HEK293 (cell line): ENCODE measurements around the gene NUB1.
A peak's percentile ranks its signal among the peaks of the same experiment; 100 is the strongest.

Experiments used
- CTCF ChIA-PET: fragments of 350-600 bp; formaldehyde crosslinking; extraction: SDS; loops from one replicate; lab custom pipeline; 2021; ENCODE audit warnings: antibody characterized with exemption; lab: Yijun Ruan, JAX
- POLR2A ChIA-PET: fragments of 300-600 bp; formaldehyde crosslinking; extraction: SDS; loops from one replicate; lab custom pipeline; 2020; ENCODE audit warnings: antibody characterized with exemption, inconsistent platforms; lab: Yijun Ruan, JAX
- H3K27ac ChIP-seq: fragments of 200-500 bp; sonication (Bioruptor generic); 2 replicates; pipeline ENCODE4 v1.5.1; 2014; ENCODE audit warnings: low read depth, low read length, control low read depth, inconsistent platforms; ENCODE audit errors: extremely low read depth
- H3K36me3 ChIP-seq, 2 experiments: fragments of 200-500 bp in 1 of 2; sonication (Bioruptor generic) in 1 of 2; 1 replicate in 1 of 2; 2 replicates in 1 of 2; pipeline ENCODE4 v1.5.1; 2014 to 2017; ENCODE audit warnings: inconsistent platforms in 2 of 2, low read length in 2 of 2; ENCODE audit not compliant: control insufficient read depth in 2 of 2, insufficient read depth in 1 of 2
- H3K4me1 ChIP-seq: fragments of 200-500 bp; sonication (Bioruptor generic); 2 replicates; pipeline ENCODE4 v1.5.1; 2014; ENCODE audit warnings: mild to moderate bottlenecking, low read length, inconsistent platforms; ENCODE audit not compliant: control insufficient read depth, insufficient read depth
- H3K4me3 ChIP-seq: 2 replicates; pipeline ENCODE4 v1.5.1; 2011; ENCODE audit warnings: low read depth, mild to moderate bottlenecking, control low read depth, low read length, moderate library complexity
- H3K9me3 ChIP-seq: fragments of 200-500 bp; sonication (Bioruptor generic); 2 replicates; pipeline ENCODE4 v1.5.1; 2014; ENCODE audit warnings: low read depth, low read length, inconsistent platforms; ENCODE audit not compliant: control insufficient read depth, insufficient read depth
- GLIS1 ChIP-seq: fragments of 450-650 bp; formaldehyde crosslinking; IDR thresholded peaks from 2 replicates; pipeline ENCODE4 v1.5.1; 2016; ENCODE audit warnings: missing biosample characterization, missing genetic modification characterization
- HOXC10 ChIP-seq: sonication (generic); formaldehyde crosslinking; IDR thresholded peaks from 2 replicates; pipeline ENCODE4 v1.8.1; 2023; ENCODE audit warnings: mild to moderate bottlenecking, missing genetic modification reagents
- SP2 ChIP-seq: fragments of 450-650 bp; formaldehyde crosslinking; IDR thresholded peaks from 2 replicates; pipeline ENCODE4 v1.5.1; 2016; ENCODE audit warnings: missing biosample characterization, missing genetic modification characterization
- SP3 ChIP-seq: fragments of 450-650 bp; formaldehyde crosslinking; IDR thresholded peaks from 2 replicates; pipeline ENCODE4 v1.5.1; 2016; ENCODE audit warnings: missing biosample characterization, missing genetic modification characterization
- ZNF16 ChIP-seq: fragments of 450-650 bp; formaldehyde crosslinking; IDR thresholded peaks from 2 replicates; pipeline ENCODE4 v1.5.1; 2016; ENCODE audit warnings: low read depth, missing biosample characterization, missing genetic modification characterization
- ZNF169 ChIP-seq: fragments of 450-650 bp; formaldehyde crosslinking; IDR thresholded peaks from 2 replicates; pipeline ENCODE4 v1.5.1; 2016; ENCODE audit warnings: missing biosample characterization, missing genetic modification characterization
- ZNF202 ChIP-seq: fragments of 450-650 bp; formaldehyde crosslinking; IDR thresholded peaks from 2 replicates; pipeline ENCODE4 v1.5.1; 2016; ENCODE audit warnings: missing biosample characterization, missing genetic modification characterization, borderline replicate concordance
- ZNF274 ChIP-seq, 2 experiments: fragments of 200-500 bp in 1 of 2; fragments of 450-650 bp in 1 of 2; sonication (Bioruptor generic) in 1 of 2; formaldehyde crosslinking in 1 of 2; IDR thresholded peaks; 2 replicates each; pipeline versions ENCODE4 v1.5.1 to v1.6.1; 2014 to 2016; ENCODE audit warnings: borderline replicate concordance in 1 of 2, inconsistent platforms in 1 of 2, low read length in 1 of 2, missing biosample characterization in 1 of 2, missing genetic modification characterization in 1 of 2
- ZNF324 ChIP-seq: fragments of 450-650 bp; formaldehyde crosslinking; IDR thresholded peaks from 2 replicates; pipeline ENCODE4 v1.5.1; 2016; ENCODE audit warnings: missing biosample characterization, missing genetic modification characterization
- ZNF48 ChIP-seq: fragments of 450-650 bp; formaldehyde crosslinking; IDR thresholded peaks from 2 replicates; pipeline ENCODE4 v1.5.1; 2016; ENCODE audit warnings: missing biosample characterization, missing genetic modification characterization
- ZNF555 ChIP-seq: fragments of 450-650 bp; formaldehyde crosslinking; conservative IDR thresholded peaks from 2 replicates; pipeline ENCODE4 v1.5.1; 2017; ENCODE audit warnings: missing biosample characterization, mild to moderate bottlenecking, missing genetic modification characterization, inconsistent platforms
- ZNF561 ChIP-seq: fragments of 450-650 bp; IDR thresholded peaks from 2 replicates; pipeline ENCODE4 v1.5.1; 2018; ENCODE audit warnings: missing biosample characterization, missing genetic modification characterization, borderline replicate concordance
- ZNF610 ChIP-seq: fragments of 450-650 bp; formaldehyde crosslinking; IDR thresholded peaks from 2 replicates; pipeline ENCODE4 v1.5.1; 2016; ENCODE audit warnings: missing biosample characterization, missing genetic modification characterization, borderline replicate concordance
- ZNF707 ChIP-seq: fragments of 450-650 bp; formaldehyde crosslinking; IDR thresholded peaks from 2 replicates; pipeline ENCODE4 v1.5.1; 2016; ENCODE audit warnings: missing biosample characterization, missing genetic modification characterization
- ZNF792 ChIP-seq: fragments of 450-650 bp; formaldehyde crosslinking; IDR thresholded peaks from 2 replicates; pipeline ENCODE4 v1.5.1; 2016; ENCODE audit warnings: missing biosample characterization, missing genetic modification characterization
- TF ChIP-seq, protein P1 (sequence below): fragments of 450-650 bp; formaldehyde crosslinking; IDR thresholded peaks from 2 replicates; pipeline ENCODE4 v1.5.1; 2016; ENCODE audit warnings: missing biosample characterization, missing genetic modification characterization
- TF ChIP-seq, protein P2 (sequence below): fragments of 450-650 bp; IDR thresholded peaks from 2 replicates; pipeline ENCODE4 v1.5.1; 2018; ENCODE audit warnings: missing biosample characterization, missing genetic modification characterization
- TF ChIP-seq, protein P3 (sequence below): fragments of 450-650 bp; formaldehyde crosslinking; IDR thresholded peaks from 2 replicates; pipeline ENCODE4 v1.5.1; 2016; ENCODE audit warnings: missing biosample characterization, missing genetic modification characterization
- TF ChIP-seq, protein P4 (sequence below): fragments of 450-650 bp; formaldehyde crosslinking; IDR thresholded peaks from 2 replicates; pipeline ENCODE4 v1.5.1; 2016; ENCODE audit warnings: missing biosample characterization, missing genetic modification characterization
- TF ChIP-seq, protein P5 (sequence below): fragments of 450-650 bp; formaldehyde crosslinking; optimal IDR thresholded peaks from 2 replicates; pipeline ENCODE3; 2016; ENCODE audit warnings: missing biosample characterization, mild to moderate bottlenecking, missing genetic modification characterization

NUB1 gene

DNA sequence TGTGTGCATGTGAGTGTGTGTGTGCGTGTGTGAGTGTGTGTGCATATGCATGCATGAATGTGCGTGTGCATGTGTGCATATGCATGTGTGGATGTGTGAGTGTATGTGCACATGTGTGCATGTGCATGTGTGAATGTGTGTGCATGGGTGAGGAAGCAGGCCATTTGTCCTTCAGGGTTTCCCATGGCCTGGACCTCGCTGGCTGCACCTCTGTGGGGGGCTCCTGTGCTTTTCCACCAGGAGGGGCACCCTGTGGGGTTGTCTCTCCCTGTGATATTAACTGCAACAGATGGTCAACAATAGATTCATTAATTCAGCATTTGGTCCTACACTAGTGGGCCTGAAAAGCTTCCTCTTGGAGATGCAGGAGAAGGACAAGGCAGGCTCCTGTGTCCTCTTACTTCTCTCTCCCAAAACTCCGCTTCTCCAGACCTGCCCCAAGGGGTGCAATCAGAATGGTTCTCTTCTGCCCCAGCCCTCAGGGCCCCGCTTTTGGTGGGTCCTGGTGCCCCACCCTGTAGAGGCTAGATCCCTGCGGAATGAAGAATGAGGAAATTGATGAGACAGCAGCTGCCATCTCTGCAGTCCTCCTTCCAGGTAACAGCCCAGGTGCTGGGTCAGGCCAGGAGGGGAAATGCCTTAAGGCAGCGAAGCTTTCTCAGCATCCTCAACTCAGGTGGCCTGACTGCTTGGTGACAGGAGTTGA, 41.5 kb upstream of the NUB1 start:
- Histone ChIP-seq H3K9me3 (no peaks in the 10 kb centered on the region), H3K4me1 (no peaks in the 10 kb centered on the region), H3K27ac (no peak overlapping the region), H3K4me3 (no peak overlapping the region), H3K36me3 (no peaks in the 10 kb centered on the region)
- POLR2A ChIA-PET: no interaction called here
- TF ChIP-seq ZNF555 (tag by site-specific recombination): no peak
- no peak for TF ChIP-seq ZNF169 (tag by site-specific recombination)
- TF ChIP-seq, protein P1, sequence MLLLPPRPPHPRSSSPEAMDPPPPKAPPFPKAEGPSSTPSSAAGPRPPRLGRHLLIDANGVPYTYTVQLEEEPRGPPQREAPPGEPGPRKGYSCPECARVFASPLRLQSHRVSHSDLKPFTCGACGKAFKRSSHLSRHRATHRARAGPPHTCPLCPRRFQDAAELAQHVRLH (tag by site-specific recombination): no peak
- TF ChIP-seq, protein P2, sequence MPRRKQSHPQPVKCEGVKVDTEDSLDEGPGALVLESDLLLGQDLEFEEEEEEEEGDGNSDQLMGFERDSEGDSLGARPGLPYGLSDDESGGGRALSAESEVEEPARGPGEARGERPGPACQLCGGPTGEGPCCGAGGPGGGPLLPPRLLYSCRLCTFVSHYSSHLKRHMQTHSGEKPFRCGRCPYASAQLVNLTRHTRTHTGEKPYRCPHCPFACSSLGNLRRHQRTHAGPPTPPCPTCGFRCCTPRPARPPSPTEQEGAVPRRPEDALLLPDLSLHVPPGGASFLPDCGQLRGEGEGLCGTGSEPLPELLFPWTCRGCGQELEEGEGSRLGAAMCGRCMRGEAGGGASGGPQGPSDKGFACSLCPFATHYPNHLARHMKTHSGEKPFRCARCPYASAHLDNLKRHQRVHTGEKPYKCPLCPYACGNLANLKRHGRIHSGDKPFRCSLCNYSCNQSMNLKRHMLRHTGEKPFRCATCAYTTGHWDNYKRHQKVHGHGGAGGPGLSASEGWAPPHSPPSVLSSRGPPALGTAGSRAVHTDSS: no peak
- TF ChIP-seq, protein P3, sequence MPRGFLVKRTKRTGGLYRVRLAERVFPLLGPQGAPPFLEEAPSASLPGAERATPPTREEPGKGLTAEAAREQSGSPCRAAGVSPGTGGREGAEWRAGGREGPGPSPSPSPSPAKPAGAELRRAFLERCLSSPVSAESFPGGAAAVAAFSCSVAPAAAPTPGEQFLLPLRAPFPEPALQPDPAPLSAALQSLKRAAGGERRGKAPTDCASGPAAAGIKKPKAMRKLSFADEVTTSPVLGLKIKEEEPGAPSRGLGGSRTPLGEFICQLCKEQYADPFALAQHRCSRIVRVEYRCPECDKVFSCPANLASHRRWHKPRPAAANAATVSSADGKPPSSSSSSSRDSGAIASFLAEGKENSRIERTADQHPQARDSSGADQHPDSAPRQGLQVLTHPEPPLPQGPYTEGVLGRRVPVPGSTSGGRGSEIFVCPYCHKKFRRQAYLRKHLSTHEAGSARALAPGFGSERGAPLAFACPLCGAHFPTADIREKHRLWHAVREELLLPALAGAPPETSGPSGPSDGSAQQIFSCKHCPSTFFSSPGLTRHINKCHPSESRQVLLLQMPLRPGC: no peak
- TF ChIP-seq ZNF274 (IDR thresholded peaks at IDR 0.05; ENCODE audit: low read length): no peak
- TF ChIP-seq ZNF274 (tag by site-specific recombination; IDR thresholded peaks at IDR 0.05; ENCODE audit: borderline replicate concordance): no peak
- TF ChIP-seq ZNF610: no peak
- TF ChIP-seq SP3 (tag by site-specific recombination): no peak
- TF ChIP-seq ZNF792 (tag by site-specific recombination): no peak
- no peak for TF ChIP-seq ZNF324 (tag by site-specific recombination)
- no peak for TF ChIP-seq ZNF16 (tag by site-specific recombination)
- no peak for TF ChIP-seq SP2
- TF ChIP-seq, protein P4, sequence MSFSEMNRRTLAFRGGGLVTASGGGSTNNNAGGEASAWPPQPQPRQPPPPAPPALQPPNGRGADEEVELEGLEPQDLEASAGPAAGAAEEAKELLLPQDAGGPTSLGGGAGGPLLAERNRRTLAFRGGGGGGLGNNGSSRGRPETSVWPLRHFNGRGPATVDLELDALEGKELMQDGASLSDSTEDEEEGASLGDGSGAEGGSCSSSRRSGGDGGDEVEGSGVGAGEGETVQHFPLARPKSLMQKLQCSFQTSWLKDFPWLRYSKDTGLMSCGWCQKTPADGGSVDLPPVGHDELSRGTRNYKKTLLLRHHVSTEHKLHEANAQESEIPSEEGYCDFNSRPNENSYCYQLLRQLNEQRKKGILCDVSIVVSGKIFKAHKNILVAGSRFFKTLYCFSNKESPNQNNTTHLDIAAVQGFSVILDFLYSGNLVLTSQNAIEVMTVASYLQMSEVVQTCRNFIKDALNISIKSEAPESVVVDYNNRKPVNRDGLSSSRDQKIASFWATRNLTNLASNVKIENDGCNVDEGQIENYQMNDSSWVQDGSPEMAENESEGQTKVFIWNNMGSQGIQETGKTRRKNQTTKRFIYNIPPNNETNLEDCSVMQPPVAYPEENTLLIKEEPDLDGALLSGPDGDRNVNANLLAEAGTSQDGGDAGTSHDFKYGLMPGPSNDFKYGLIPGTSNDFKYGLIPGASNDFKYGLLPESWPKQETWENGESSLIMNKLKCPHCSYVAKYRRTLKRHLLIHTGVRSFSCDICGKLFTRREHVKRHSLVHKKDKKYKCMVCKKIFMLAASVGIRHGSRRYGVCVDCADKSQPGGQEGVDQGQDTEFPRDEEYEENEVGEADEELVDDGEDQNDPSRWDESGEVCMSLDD (tag by site-specific recombination): no peak
- TF ChIP-seq, protein P5, sequence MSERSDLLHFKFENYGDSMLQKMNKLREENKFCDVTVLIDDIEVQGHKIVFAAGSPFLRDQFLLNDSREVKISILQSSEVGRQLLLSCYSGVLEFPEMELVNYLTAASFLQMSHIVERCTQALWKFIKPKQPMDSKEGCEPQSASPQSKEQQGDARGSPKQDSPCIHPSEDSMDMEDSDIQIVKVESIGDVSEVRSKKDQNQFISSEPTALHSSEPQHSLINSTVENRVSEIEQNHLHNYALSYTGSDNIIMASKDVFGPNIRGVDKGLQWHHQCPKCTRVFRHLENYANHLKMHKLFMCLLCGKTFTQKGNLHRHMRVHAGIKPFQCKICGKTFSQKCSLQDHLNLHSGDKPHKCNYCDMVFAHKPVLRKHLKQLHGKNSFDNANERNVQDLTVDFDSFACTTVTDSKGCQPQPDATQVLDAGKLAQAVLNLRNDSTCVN (tag by site-specific recombination): peak; percentile 26
- TF ChIP-seq ZNF561 (tag by site-specific recombination): no peak
- TF ChIP-seq HOXC10 (CRISPR knock-in tag): no peak
- 0 out of 2 replicates have a peak, but pooled peaks have one; percentile 31 for TF ChIP-seq ZNF48 (tag by site-specific recombination)
- TF ChIP-seq ZNF202 (tag by site-specific recombination): no peak
- TF ChIP-seq ZNF707 (tag by site-specific recombination): no peak
- TF ChIP-seq GLIS1 (tag by site-specific recombination): peak; percentile 63
- CTCF ChIA-PET: interaction anchor here (0.6 kb wide), 1 partner anchor 151 kb away, joined by 3 read pairs; no protein-coding TSS in a partner anchor
